Stomach (tissue), 9 donors: ENCODE measurements around the gene TRIM46. TPM values are rescaled to one million over a fixed set of nuclear protein-coding genes. Genes with fewer than 3 reads are reported as not detected.

Experiments used
- DNase-seq, 2 donors: peaks; one replicate each; pipeline versions ENCODE4 v3.0.0 to v3.0.0-alpha.2; 2013 to 2019
- H3K27ac ChIP-seq, 5 donors: fragments of 200-600 bp in 4 of 5; sonication (generic) in 4 of 5; one replicate each; pipeline ENCODE4 v1.5.1; 2013 to 2019; ENCODE audit warnings: mild to moderate bottlenecking in 1 of 5, moderate library complexity in 1 of 5
- H3K27me3 ChIP-seq, 3 donors: fragments of 200-600 bp; sonication (generic); one replicate each; pipeline ENCODE4 v1.5.1; 2017 to 2019; ENCODE audit warnings: mixed run types in 1 of 3
- H3K36me3 ChIP-seq, 4 donors: fragments of 200-600 bp; sonication (generic); 1 replicate in 3 of 4; 2 replicates in 1 of 4; pipeline ENCODE4 v1.5.1; 2016 to 2019
- H3K4me1 ChIP-seq, 4 donors: fragments of 200-600 bp; sonication (generic); one replicate each; pipeline ENCODE4 v1.5.1; 2016 to 2019
- H3K4me3 ChIP-seq, 4 donors: fragments of 200-600 bp; sonication (generic) in 3 of 4; one replicate each; pipeline ENCODE4 v1.5.1; 2016 to 2019; ENCODE audit warnings: mild to moderate bottlenecking in 1 of 4
- H3K9me3 ChIP-seq, 4 donors: fragments of 200-600 bp; sonication (generic); one replicate each; pipeline ENCODE4 v1.5.1; 2016 to 2019
- EP300 ChIP-seq: sonication (generic); formaldehyde crosslinking; IDR thresholded peaks from one replicate; pipeline ENCODE4 v1.6.1; 2017; ENCODE audit warnings: antibody characterized with exemption
- POLR2A ChIP-seq, 4 donors: fragments of 450-650 bp; IDR thresholded peaks; one replicate each; pipeline ENCODE4 v1.6.1; 2016; ENCODE audit warnings: antibody characterized with exemption in 4 of 4, control low read depth in 2 of 4, mild to moderate bottlenecking in 1 of 4, moderate library complexity in 1 of 4
- POLR2AphosphoS5 ChIP-seq, 3 donors: sonication (generic); formaldehyde crosslinking; IDR thresholded peaks; one replicate each; pipeline ENCODE4 v1.6.1; 2016; ENCODE audit warnings: antibody characterized with exemption in 3 of 3
- WGBS, 5 donors: extraction: QIAGEN DNeasy Blood & Tissue Kit in 3 of 5; methylation state at CpG; one replicate each; pipeline versions ENCODE4 v1.1.5 to v1.1.7; 2013 to 2018; 5-methylcytosine and 5-hydroxymethylcytosine counted together
- intact Hi-C: fragments of 100-400 bp; cut with DNase I; formaldehyde crosslinking; loops from one replicate; pipeline ENCODE4 v1.15.1; 2023; ENCODE audit warnings: low total_unique reads
- polyA plus RNA-seq, 3 donors: library from polyadenylated mRNA; stranded (reverse); fragments of 200-250 nt; gene quantifications; one replicate each; pipeline ENCODE4 v1.2.3, GENCODE V29; 2013
- total RNA-seq, 5 donors: library from RNA; depleted of rRNA; stranded (reverse); fragments of >200 nt; gene quantifications; one replicate each; pipeline versions ENCODE4 v1.1.0 to v1.2.3, GENCODE V29; 2014 to 2016
- TF ChIP-seq, protein P1 (sequence below), 7 experiments: fragments of 450-650 bp in 4 of 7; fragments of 200-600 bp in 3 of 7; sonication (generic) in 3 of 7; IDR thresholded peaks; one replicate each; pipeline ENCODE4 v1.5.1; 2016 to 2019; ENCODE audit warnings: antibody characterized with exemption in 7 of 7, control low read depth in 2 of 7, mild to moderate bottlenecking in 1 of 7
- donor health status: healthy with polysubstance abuse.
- donor health status: Bipolar disorder and iron deficiency.
- donor health status: healthy.

TRIM46 gene
- total and polyA plus RNA-seq, 8 donors, result 0.58 to 16.9 (median 0.71) TPM; not detected in 2

- Histone ChIP-seq H3K27ac (no peak overlapping the region), H3K4me1 (peaks cover 0 to 15% (median 2%) of the 10 kb centered on the region in 4 donors), H3K36me3 (peaks cover 3 to 50% (median 40%) of the 10 kb centered on the region in 4 donors), H3K27me3 (no peaks in the 10 kb centered on the region), H3K4me3 (no peak overlapping the region), H3K9me3 (no peaks in the 10 kb centered on the region)
- no peak for DNase-seq
- 84 to 92% (median 90%) methylated on average over 5 of the region's 5 CpGs for WGBS, 5 donors
- intact Hi-C loops, result no loop called here
- no peak for TF ChIP-seq POLR2A (IDR thresholded peaks at IDR 0.05)
- TF ChIP-seq, protein P1, sequence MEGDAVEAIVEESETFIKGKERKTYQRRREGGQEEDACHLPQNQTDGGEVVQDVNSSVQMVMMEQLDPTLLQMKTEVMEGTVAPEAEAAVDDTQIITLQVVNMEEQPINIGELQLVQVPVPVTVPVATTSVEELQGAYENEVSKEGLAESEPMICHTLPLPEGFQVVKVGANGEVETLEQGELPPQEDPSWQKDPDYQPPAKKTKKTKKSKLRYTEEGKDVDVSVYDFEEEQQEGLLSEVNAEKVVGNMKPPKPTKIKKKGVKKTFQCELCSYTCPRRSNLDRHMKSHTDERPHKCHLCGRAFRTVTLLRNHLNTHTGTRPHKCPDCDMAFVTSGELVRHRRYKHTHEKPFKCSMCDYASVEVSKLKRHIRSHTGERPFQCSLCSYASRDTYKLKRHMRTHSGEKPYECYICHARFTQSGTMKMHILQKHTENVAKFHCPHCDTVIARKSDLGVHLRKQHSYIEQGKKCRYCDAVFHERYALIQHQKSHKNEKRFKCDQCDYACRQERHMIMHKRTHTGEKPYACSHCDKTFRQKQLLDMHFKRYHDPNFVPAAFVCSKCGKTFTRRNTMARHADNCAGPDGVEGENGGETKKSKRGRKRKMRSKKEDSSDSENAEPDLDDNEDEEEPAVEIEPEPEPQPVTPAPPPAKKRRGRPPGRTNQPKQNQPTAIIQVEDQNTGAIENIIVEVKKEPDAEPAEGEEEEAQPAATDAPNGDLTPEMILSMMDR (IDR thresholded peaks at IDR 0.05), result no peak
- no peak for TF ChIP-seq POLR2AphosphoS5 (IDR thresholded peaks at IDR 0.05)
- no peak for TF ChIP-seq EP300
These were observed 27.3 kb downstream of the TRIM46 start for GRCh38 chr1:155200920-155201319.

DNA sequence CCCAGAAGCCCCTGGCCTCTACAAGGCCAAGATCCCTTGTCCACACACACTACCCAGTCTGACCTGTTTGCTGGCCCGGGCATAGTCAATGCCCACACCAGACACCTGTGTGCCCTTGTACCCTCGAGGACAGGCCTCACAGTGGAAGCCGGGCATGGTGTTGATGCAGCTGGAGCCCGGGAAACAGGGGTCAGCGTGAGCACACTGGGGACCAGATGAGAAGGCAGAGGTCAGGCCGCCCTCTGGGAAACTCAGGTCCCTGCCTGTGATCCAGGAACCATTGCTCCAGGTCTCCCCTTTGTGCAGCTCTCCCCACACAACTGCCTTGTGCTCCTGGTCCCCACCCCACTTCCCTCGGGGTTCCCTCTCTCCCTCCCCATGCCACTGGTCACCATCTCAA is 28.5 kb downstream of the TRIM46 start:
- H3K27ac ChIP-seq, result no peak overlapping the region
- DNase-seq, result no peak
- peaks cover 6 to 15% (median 10%) of the 10 kb centered on the region in 4 donors for H3K4me1 ChIP-seq
- 77 to 92% (median 89%) methylated on average over 3 to 7 of the region's 7 CpGs for WGBS, 5 donors
- TF ChIP-seq, protein P1 (IDR thresholded peaks at IDR 0.05), result no peak
- TF ChIP-seq POLR2AphosphoS5 (IDR thresholded peaks at IDR 0.05) (no peak), POLR2A (IDR thresholded peaks at IDR 0.05) (no peak), EP300 (no peak)
- peaks cover 3 to 43% (median 34%) of the 10 kb centered on the region in 4 donors for H3K36me3 ChIP-seq
- H3K27me3 ChIP-seq, result no peaks in the 10 kb centered on the region
- H3K9me3 ChIP-seq, result no peaks in the 10 kb centered on the region
- intact Hi-C loops, result no loop called here
- no peak overlapping the region for H3K4me3 ChIP-seq

- no peak for TF ChIP-seq EP300
- TF ChIP-seq, protein P1 (IDR thresholded peaks at IDR 0.05), result no peak
- TF ChIP-seq POLR2A (IDR thresholded peaks at IDR 0.05), result no peak
- TF ChIP-seq POLR2AphosphoS5 (IDR thresholded peaks at IDR 0.05), result no peak
- H3K4me3 ChIP-seq, result no peak overlapping the region
- no peak for DNase-seq
- H3K27ac ChIP-seq, result no peak overlapping the region
- intact Hi-C loops, result no loop called here
- 84 to 96% (median 91%) methylated on average over 11 to 19 of the region's 19 CpGs for WGBS, 5 donors
- no peaks in the 10 kb centered on the region for H3K27me3 ChIP-seq
- H3K4me1 ChIP-seq, result peaks cover 13 to 22% (median 17%) of the 10 kb centered on the region in 4 donors
- H3K9me3 ChIP-seq, result no peaks in the 10 kb centered on the region
- H3K36me3 ChIP-seq, result peaks cover 3 to 36% (median 28%) of the 10 kb centered on the region in 4 donors
These were observed 29.3 kb downstream of the TRIM46 start for GRCh38 chr1:155202731-155203515.

- intact Hi-C loops, result no loop called here
These were observed 31.4 kb downstream of the TRIM46 start for GRCh38 chr1:155205035-155205434.

More at GRCh38 chr1:155205035-155205434, 31.4 kb downstream of the TRIM46 start:
- Histone ChIP-seq H3K9me3 (no peaks in the 10 kb centered on the region), H3K4me1 (peaks cover 26 to 35% (median 34%) of the 10 kb centered on the region in 4 donors), H3K27ac (no peak overlapping the region), H3K27me3 (no peaks in the 10 kb centered on the region), H3K36me3 (peaks cover 0 to 18% (median 14%) of the 10 kb centered on the region in 4 donors), H3K4me3 (no peak overlapping the region)
- DNase-seq, result no peak
- WGBS, 5 donors, result 88 to 93% (median 92%) methylated on average over 12 to 14 of the region's 14 CpGs
- TF ChIP-seq EP300, result no peak
- TF ChIP-seq, protein P1 (IDR thresholded peaks at IDR 0.05), result no peak
- TF ChIP-seq POLR2A (IDR thresholded peaks at IDR 0.05), result no peak
- no peak for TF ChIP-seq POLR2AphosphoS5 (IDR thresholded peaks at IDR 0.05)
